ENCODE measurements around the gene MAPK4.

Gene MAPK4

DNA sequence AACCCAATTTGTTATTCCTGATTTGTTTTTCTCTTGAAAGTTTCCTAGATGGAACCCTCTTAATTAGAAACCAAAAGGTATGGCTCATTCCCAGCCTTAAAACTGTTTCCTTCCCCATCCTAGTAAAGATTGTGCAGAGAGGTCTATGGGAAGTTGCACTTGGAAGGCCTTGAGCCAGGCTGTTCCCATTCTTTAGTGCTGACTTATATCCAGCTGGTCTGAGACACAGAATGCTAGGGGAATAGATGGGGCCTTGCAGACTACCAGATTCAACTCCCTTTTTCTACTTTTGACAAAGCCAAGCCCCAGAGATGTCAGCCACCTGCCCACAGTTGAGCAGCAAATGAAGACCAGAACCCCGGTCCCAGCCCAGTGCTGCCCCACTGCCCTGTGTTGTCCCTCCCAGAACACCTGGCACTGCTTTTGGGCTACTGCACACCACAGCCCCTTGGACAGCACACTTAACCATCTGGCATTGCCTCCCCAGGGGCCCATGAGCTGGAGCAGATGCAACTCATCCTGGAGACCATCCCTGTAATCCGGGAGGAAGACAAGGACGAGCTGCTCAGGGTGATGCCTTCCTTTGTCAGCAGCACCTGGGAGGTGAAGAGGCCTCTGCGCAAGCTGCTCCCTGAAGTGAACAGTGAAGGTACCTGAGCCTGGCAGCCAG, 161.7 kb downstream of the MAPK4 start:
- DNase-seq (ENCODE audit: extremely low read depth, low read depth), result no peak
- H3K4me3 ChIP-seq (replicated peaks; ENCODE audit: low read depth, low read length), result no peak overlapping the region
- TF ChIP-seq, protein P1, sequence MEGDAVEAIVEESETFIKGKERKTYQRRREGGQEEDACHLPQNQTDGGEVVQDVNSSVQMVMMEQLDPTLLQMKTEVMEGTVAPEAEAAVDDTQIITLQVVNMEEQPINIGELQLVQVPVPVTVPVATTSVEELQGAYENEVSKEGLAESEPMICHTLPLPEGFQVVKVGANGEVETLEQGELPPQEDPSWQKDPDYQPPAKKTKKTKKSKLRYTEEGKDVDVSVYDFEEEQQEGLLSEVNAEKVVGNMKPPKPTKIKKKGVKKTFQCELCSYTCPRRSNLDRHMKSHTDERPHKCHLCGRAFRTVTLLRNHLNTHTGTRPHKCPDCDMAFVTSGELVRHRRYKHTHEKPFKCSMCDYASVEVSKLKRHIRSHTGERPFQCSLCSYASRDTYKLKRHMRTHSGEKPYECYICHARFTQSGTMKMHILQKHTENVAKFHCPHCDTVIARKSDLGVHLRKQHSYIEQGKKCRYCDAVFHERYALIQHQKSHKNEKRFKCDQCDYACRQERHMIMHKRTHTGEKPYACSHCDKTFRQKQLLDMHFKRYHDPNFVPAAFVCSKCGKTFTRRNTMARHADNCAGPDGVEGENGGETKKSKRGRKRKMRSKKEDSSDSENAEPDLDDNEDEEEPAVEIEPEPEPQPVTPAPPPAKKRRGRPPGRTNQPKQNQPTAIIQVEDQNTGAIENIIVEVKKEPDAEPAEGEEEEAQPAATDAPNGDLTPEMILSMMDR (IDR thresholded peaks at IDR 0.05; ENCODE audit: low read depth, low read length, missing control alignments), result no peak

DNA sequence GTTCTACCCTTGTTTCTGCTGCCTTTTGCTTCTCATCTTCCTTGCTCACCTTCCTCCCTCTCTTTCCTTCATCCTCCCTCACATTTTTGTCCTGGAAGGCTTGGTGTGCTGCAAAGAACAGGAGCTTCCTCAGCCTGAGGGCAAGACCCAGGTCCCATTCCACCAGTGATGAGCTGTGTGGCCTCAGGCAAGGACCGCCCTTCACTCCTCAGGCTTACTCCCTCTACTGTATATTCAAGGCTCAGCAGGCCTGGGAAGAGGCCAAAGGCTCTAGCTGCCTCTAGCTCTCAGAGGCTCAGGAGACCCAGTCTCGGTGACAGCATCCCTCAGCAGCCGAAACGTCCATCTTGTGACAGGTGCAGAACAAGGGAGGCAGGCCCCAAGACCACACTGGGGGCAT, 162.4 kb downstream of the MAPK4 start:
- TF ChIP-seq, protein P1 (IDR thresholded peaks at IDR 0.05; ENCODE audit: low read depth, low read length, missing control alignments), result no peak
- no peak for DNase-seq (ENCODE audit: extremely low read depth, low read depth)

DNA sequence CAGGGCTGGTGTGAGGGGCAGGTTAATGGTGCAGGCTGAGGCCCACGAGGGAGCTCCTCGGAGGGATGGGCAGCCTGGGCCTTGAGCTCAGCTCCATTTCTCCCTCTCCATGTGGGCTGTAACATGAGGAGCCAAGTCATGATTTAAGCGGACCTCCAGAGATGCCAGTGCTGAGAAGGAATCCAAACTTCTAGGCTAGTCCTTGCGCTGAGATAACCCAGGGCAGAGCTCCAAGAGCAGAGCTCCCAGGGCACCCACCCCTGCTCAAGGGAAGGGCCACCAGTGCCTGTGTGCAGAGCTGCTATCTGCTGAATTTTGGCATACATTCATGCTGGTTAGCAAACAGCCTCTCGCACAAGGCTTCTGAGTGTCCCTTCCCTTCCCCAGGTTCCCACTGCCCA, 164.9 kb downstream of the MAPK4 start:
- TF ChIP-seq, protein P1 (IDR thresholded peaks at IDR 0.05; ENCODE audit: low read depth, low read length, missing control alignments), result no peak
- no peak for DNase-seq (ENCODE audit: extremely low read depth, low read depth)
- no peak overlapping the region for H3K4me3 ChIP-seq (replicated peaks; ENCODE audit: low read depth, low read length)

More for the DNA sequence above, 162.4 kb downstream of the MAPK4 start:
- H3K4me3 ChIP-seq (replicated peaks; ENCODE audit: low read depth, low read length), result no peak overlapping the region

DNA sequence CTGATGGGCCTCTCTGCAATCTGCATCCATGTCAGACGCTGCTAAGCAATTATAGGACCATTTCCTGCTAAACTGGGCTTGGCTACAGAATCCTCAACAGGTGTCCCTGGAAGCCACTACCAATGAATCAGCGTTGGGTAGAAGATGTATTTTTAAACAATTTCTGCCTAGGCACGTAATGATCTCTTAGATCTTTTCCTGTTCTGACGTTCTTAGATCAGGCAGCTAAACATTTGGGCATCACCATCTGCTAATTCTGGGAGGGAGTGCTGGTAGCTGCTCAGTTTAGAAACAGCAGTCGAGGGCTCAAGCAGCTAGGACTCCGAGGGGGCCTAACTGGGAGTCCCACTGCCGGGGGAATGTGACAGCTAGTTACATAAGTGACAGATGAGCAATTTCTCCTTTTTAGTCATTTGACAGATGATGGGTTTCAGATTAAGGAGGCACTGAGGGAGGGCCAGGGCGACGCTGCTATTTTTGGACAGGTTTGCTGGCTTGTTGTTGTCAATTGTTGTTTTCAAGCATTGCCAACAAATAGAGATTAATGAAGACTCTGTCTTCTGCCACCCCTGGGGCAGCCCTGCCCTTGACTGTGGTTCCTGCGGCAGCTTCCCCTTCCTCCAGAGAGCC, 167.2 kb downstream of the MAPK4 start:
- DNase-seq (ENCODE audit: extremely low read depth, low read depth), result no peak
- TF ChIP-seq, protein P1 (IDR thresholded peaks at IDR 0.05; ENCODE audit: low read depth, low read length, missing control alignments), result no peak
- no peak overlapping the region for H3K4me3 ChIP-seq (replicated peaks; ENCODE audit: low read depth, low read length)

DNA sequence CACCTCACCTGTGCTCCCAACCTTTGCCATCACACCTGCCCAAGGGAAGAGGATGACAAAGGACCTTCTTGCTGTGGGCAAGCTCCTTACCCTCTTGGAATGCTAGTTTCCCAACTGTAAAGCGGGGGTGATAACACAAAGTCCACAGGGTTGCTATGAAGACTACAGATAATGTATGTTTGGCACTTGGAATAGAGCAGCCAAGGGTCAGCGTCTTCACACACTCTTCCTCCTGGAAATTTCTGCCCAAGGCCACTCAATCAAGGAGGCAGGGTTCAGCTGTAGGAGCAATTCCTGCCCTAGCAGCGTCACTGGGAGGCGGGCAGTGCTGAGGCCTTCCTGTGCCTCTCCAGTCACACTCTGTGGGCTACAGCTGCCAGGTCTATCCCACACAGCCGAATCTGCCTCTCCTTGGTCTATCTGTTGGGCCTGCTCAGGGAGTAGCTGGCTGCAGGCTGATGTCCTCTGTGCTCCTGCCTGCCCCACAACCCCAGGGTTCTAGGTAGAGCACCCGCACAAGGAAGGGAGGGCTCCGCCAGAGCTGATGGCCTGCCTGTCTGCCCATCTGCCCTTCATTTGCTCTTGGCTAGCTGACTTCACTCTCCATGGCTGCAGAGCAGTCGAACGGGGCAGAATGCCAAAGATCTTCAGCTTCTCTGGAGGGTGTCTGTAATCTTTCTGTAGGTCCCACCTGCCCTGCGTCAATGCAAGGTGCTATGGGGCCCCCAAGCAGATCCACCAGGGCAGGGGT, 168.0 kb downstream of the MAPK4 start:
- TF ChIP-seq, protein P1 (IDR thresholded peaks at IDR 0.05; ENCODE audit: low read depth, low read length, missing control alignments), result no peak
- H3K4me3 ChIP-seq (replicated peaks; ENCODE audit: low read depth, low read length), result no peak overlapping the region
- DNase-seq (ENCODE audit: extremely low read depth, low read depth), result no peak

DNA sequence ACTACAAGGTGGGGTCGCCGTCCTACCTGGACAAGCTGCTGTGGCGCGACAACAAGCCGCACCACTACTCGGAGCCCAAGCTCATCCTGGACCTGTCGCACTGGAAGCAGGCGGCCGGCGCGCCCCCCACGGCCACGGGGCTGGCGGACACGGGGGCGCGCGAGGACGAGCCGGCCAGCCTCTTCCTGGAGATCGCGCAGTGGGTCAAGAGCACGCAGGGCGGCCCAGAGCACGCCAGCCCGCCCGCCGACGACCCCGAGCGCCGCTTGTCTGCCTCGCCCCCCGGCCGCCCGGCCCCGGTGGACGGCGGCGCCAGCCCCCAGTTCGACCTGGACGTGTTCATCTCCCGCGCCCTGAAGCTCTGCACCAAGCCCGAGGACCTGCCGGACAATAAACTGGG, 169.5 kb downstream of the MAPK4 start:
- no peak for DNase-seq (ENCODE audit: extremely low read depth, low read depth)
- TF ChIP-seq, protein P1 (IDR thresholded peaks at IDR 0.05; ENCODE audit: low read depth, low read length, missing control alignments), result no peak
- no peak overlapping the region for H3K4me3 ChIP-seq (replicated peaks; ENCODE audit: low read depth, low read length)

Data from HFF-Myc (cell line).